ENCODE measurements around the gene AKAP4. TPM values are rescaled to one million over a fixed set of nuclear protein-coding genes. Genes with fewer than 3 reads are reported as not detected.

AKAP4 gene
- total RNA-seq, 1 experiment from 2014 or later = not detected

DNA sequence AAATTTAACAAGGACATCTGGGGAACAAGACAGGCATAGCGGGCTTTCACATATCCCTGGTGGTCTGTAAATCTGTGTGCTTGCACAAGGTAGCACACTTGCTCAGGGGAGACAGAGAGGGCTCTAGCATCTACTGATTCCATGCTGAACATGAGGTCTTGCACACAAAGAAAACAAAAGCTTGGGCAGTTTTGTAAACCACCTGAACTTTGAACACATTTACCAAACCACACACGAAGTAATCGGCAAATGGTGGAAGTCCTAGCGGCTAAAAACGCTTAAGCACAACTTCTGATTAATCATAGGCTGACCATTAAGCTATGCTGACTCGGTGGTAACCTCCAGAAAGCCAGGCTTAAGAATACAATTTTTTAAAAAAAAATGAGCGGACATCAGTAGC lies 52.8 kb downstream of the AKAP4 start:
- no peaks in the 10 kb centered on the region for H3K4me1 ChIP-seq
- no peaks in the 10 kb centered on the region for H3K36me3 Mint-ChIP-seq (ENCODE audit: insufficient read depth, unreplicated experiment)
- H3K9me3 Mint-ChIP-seq (ENCODE audit: unreplicated experiment) = no peaks in the 10 kb centered on the region
- no peaks in the 10 kb centered on the region for H3K27me3 ChIP-seq (replicated peaks; ENCODE audit: control insufficient read depth, insufficient read depth, low read length)
- no peak overlapping the region for H3K4me3 Mint-ChIP-seq (ENCODE audit: unreplicated experiment)
- no peak overlapping the region for H3K27ac Mint-ChIP-seq (ENCODE audit: unreplicated experiment)
- no TSS peak for BruUV-seq (replicated peaks)
- no peaks in the 10 kb centered on the region for H3K36me3 ChIP-seq (ENCODE audit: control insufficient read depth, insufficient read depth, low read length)
- ChIA-PET POLR2A (no interaction called here), CTCF (no interaction called here)
- H3K27me3 Mint-ChIP-seq (ENCODE audit: insufficient read depth, unreplicated experiment) = no peaks in the 10 kb centered on the region
- intact Hi-C loops (cut with micrococcal nuclease; ENCODE audit: unreplicated experiment) = no loop called here
- no peak overlapping the region for H3K4me3 ChIP-seq (ENCODE audit: low read depth, low read length)
- H3K9me3 ChIP-seq = no peaks in the 10 kb centered on the region
- TF ChIP-seq, protein P1, sequence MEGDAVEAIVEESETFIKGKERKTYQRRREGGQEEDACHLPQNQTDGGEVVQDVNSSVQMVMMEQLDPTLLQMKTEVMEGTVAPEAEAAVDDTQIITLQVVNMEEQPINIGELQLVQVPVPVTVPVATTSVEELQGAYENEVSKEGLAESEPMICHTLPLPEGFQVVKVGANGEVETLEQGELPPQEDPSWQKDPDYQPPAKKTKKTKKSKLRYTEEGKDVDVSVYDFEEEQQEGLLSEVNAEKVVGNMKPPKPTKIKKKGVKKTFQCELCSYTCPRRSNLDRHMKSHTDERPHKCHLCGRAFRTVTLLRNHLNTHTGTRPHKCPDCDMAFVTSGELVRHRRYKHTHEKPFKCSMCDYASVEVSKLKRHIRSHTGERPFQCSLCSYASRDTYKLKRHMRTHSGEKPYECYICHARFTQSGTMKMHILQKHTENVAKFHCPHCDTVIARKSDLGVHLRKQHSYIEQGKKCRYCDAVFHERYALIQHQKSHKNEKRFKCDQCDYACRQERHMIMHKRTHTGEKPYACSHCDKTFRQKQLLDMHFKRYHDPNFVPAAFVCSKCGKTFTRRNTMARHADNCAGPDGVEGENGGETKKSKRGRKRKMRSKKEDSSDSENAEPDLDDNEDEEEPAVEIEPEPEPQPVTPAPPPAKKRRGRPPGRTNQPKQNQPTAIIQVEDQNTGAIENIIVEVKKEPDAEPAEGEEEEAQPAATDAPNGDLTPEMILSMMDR (IDR thresholded peaks at IDR 0.05; ENCODE audit: insufficient read depth in 1 of 2, low read depth in 1 of 2, low read length in 1 of 2, severe bottlenecking in 1 of 2, unreplicated experiment in 1 of 2) = no peak
- no peaks in the 10 kb centered on the region for H3K4me1 Mint-ChIP-seq (ENCODE audit: low read depth, unreplicated experiment)
- no peak for DNase-seq

Other genes with a start within 250 kb of the AKAP4 start
- 0.82 and 2.1 TPM in 2 replicates for gene CCNB3, start 3.8 kb upstream of the AKAP4 start, total RNA-seq (2022)